Limb (tissue), 2 donors: ENCODE measurements around the gene TSPAN32.
A peak's percentile ranks its signal among the peaks of the same experiment; 100 is the strongest.

Source experiments
- DNase-seq, 2 donors: peaks; one replicate each; pipeline ENCODE4 v3.0.0-alpha.2; 2016; ENCODE audit errors: extremely low spot score in 2 of 2

Gene TSPAN32

GRCh38 chr11:2302896-2303626 is 1.2 kb downstream of the TSPAN32 start:
- DNase-seq = no peak

DNA sequence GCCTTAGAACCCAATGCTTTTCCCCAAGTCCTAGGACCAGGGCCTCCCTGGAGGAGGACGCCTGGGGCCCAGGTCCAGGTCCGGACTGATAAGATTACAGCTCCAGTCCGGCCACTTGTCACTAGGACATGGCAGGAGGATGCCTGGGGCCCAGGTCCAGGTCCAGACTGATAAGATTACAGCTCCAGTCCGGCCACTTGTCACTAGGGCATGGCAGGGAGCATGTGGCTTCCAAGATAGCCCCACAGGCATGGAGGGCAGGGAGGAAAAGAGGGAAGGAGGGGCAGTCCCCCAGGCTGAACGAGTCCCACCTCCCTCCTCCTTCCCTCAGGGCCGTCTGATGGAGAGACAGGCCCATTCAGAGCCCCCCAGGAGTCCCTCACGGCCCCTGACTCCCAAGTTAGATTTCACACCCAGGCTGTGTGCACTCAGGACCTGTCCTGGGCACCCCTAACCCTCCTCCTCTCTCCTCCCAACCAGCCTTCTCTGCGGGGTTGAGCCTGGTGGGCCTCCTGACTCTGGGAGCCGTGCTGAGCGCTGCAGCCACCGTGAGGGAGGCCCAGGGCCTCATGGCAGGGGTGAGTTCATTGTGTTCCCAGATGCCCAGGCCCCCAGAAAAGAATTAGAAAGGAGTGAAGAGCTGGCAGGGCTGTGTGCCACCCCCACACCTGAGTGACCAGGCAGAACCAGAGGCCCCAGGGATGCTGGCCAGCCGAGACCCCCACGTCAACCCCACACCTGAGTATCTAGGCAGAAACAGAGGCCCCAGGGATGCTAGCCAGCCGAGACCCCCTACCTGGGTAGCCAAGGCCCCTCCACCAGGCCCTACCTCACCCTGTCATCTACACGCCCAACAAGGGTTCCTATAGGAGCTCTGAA is 2.1 kb downstream of the TSPAN32 start:
- DNase-seq = peak in 1 of 2 donors; percentile 46

DNA sequence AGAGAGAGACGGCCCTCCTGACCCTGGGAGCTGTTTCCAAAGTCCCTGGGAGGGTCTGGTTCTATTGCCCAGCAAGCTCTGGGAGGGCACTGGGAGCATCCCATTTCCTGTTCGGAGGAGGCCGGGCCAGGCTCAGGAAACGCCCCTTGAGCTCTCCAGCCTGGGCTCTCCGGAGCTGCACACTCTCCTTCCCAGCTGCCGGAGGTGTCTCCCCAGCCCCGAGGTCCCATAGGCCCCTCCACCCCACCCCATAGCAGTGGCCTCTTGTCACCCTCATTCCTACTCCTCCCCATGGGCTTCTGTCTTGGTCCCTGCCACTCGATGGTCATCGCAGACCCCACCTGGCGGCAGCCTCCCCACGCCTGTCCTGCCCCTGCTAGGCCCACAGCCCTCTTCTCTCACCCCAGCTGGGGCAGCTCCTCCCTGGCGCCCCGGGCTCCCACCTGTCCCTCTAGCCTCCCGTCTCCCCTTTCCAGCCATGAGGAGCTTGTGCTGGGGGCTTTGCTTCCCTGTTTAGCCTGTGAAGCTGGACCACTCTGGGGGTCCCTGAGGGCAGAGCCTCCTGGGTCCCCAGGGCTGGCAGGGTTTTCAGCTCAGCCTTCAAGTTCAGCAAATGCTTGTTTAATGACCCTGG is 2.8 kb downstream of the TSPAN32 start:
- no peak for DNase-seq

- DNase-seq = peak in 1 of 2 donors; percentile 80
Measured at GRCh38 chr11:2305140-2305778, 3.4 kb downstream of the TSPAN32 start.

DNA sequence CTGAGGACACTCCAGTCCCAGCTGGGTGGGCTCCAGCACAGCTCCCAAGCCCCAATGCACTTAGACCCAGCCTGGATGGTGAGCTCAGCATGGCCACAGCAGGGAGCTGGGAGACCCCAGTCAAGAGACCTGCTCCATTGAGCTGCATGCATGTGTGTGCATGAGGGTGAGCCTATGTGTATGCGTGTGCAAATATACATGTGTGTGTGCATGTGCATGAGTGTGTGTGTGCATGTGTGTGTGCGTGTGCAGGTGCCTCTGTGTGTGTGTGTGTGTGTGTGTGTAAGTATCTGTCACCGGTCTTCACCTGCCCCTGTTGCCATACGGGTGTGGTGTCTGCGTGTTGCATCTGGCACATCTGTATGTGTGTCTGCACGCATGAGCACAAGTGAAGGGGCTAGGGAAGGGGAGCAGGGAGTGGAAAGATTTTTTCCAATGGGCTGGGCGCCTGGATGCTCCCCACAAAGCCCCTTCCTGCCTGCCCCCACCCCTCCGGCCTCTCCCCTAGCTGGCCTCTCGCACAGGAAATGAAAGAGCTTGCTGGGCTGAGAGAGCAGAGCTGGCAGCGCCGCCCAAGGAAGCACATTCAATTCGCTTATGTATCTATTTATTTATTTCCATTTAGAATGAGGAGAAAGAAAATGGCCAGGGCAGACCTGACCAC is 4.1 kb downstream of the TSPAN32 start:
- DNase-seq = peak; percentile 89 to 90

DNA sequence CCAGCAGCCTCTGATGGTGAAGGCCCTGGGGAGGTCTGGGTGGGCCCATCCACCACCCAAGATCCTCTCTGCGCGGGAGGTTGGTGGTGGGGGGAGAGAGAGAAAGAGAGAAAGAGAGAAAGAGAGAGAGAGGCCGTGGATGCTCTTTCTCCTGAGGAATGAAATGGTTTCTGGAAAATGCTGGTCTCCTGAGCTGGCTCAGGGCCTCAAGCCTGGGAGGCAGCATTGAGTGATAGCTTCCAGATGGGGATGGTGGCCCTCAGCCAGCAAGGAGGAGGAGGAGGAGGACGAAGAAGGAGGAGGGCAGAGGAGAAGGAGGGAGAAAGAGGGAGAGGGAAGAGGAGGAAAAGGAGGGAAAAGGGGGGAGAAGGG is 4.6 kb downstream of the TSPAN32 start:
- DNase-seq = peak; percentile 88 to 92

- peak in 1 of 2 donors; percentile 72 for DNase-seq
Measured at GRCh38 chr11:2306877-2307500, 5.2 kb downstream of the TSPAN32 start.

- DNase-seq = peak in 1 of 2 donors; percentile 36
Measured at GRCh38 chr11:2307501-2308331, 5.9 kb downstream of the TSPAN32 start.

- DNase-seq = no peak
Measured at GRCh38 chr11:2308713-2309112, 6.9 kb downstream of the TSPAN32 start.

GRCh38 chr11:2309251-2310072 is 7.6 kb downstream of the TSPAN32 start:
- no peak for DNase-seq

GRCh38 chr11:2310073-2310785 is 8.4 kb downstream of the TSPAN32 start:
- DNase-seq = no peak

- DNase-seq = no peak
Measured at GRCh38 chr11:2310786-2311352, 9.1 kb downstream of the TSPAN32 start.

DNA sequence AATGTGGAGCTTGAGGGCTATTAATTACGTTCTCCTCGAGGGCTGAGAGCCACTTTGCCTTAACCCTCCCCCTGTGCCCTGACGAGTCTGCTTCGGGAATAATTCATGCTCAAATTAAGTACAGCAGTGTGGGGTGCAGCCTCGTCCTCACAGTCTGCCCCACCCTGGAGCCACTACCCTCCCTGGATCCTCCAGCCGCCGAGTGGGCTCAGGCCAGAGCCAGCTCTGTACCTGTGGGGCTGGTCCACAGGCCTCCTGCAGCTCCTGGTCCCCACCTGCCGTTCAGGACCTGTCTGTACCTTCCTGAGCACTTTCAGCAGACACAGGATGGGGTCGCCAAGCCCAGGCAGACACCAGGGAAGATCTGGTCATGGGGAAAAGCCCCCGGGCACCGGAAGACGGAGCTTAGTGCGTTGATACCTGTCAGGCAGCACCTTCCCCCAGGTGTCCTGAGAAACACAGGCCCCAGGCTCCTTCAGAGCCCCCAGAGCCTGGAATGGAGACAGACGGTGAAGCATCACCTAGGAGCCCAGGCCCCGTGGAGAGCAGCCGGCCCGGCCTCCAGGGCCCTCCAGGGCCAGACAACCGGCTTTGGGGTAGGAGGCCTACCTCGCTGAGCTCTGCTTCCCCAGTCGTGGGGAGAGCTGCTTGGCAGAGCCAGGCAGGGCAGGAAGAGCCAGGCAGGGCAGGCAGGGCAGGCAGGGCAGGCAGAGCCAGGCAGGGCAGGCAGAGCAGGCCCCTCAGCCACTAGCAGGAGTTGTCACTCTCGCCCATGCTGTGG is 9.7 kb downstream of the TSPAN32 start:
- no peak for DNase-seq

DNA sequence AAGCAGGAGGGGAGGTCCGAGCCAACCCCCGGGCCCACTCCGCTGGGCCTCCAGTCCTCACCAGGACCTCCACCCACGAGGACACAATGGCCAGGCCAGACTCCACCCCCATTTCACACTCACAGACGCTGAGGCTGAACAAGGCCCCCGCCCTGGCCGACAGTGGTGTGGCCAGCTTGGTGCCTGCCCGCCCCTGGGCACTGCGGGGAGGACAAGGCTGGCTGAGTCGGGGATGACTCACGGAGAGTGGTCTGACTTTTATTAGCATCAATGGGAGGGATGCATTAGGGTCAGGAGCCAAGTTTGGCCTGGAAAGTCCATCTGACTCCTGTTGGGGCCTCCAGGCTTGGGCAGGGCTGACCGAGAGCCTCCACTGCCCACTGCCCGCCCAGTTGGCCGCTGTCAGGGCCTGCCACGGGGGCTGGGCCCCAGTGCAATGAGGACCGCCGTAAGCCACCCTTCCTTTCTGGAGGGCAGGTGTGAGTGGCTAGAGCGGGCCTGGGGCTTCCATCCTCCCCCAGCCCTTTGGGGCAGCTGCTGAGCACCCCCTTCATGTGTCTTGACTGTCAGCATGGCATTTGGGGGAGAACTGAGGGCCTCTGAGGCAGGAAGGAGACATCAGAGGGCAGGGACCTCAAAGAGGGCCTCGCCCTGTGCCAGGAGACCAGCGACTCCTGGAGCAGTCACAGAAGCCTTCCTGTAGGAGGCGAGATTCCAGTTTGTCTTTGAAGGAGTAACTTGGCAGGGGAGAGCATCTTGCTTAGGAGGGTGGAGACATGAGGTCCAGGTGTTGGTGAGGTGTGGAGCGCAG is 10.6 kb downstream of the TSPAN32 start:
- DNase-seq = peak in 1 of 2 donors; percentile 39

DNA sequence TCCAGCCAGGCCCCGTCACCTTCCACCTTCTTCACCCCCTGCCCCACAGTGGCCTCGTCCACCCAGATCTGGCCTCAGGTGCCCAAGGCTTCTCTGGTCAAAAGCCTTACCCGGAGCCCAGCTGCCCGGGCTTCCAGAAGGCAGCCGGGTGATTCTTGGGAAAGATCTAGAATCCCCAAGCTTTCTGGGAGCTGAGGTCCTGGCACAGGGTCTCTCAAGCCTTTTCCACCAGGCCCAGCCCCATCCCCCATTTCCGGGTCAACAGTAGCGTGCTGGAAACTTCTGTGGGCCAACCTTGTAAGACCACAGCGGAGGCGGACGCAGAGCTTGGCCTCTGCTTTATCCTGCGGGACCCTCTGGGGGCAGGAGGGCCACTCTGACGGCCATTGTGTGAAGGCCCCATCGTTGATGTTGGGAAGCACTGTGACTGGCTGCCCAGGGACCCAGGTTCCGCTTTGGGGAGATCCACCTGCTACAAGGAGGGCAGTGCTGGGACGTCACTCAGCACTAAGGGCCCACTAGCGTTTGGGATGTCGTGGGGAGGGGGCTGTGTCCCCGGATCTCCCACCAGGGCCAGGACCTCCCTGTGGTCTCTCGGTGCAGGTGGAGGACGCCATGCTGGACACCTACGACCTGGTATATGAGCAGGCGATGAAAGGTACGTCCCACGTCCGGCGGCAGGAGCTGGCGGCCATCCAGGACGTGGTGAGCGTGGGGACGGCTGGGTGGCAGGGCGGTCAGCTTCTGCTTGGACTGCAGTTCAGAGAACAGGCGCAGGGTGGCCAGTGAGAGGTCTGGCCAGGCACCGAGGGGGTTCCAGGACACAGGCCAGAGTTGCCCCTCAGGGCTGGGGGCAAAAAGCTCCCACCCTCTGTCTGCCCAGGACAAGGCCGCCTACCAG is 11.5 kb downstream of the TSPAN32 start:
- DNase-seq = no peak
